HL-60 (cell line): ENCODE results near the gene TRAF3IP3.

Experiments
- GABPA ChIP-seq: IDR thresholded peaks from 2 replicates; pipeline ENCODE4 v1.6.1; 2012; ENCODE audit warnings: low read depth
- POLR2AphosphoS5 ChIP-seq: IDR thresholded peaks from 2 replicates; pipeline ENCODE4 v1.6.1; 2012; ENCODE audit warnings: low read depth
- TF ChIP-seq, protein P1 (sequence below): IDR thresholded peaks from one replicate; pipeline ENCODE4 v1.5.1; 2011; ENCODE audit warnings: low read length, control low read depth, inconsistent platforms; ENCODE audit not compliant: insufficient read depth
- TF ChIP-seq, protein P2 (sequence below): IDR thresholded peaks from 2 replicates; pipeline ENCODE4 v1.6.1; 2012; ENCODE audit warnings: low read depth; ENCODE audit not compliant: insufficient replicate concordance

DNA sequence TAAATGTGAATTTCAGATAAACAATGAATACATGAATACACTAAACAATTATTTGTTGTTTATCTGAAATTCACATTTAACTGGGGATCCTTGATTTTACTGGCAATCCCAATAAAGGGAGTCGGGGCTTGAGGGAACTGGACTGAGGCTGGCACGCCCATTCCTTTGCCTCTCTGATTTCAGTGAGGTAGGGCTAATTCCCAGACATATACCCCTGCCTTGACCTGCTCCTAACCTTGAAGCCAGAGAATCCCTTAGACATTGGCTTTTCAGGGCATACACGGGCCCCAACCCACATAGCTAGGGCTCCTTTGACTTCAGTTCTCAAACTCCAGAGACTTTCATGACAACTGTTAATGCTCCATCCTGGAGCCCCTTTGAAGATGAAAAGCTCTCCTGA lies 61.1 kb downstream of the TRAF3IP3 start:
- TF ChIP-seq, protein P1, sequence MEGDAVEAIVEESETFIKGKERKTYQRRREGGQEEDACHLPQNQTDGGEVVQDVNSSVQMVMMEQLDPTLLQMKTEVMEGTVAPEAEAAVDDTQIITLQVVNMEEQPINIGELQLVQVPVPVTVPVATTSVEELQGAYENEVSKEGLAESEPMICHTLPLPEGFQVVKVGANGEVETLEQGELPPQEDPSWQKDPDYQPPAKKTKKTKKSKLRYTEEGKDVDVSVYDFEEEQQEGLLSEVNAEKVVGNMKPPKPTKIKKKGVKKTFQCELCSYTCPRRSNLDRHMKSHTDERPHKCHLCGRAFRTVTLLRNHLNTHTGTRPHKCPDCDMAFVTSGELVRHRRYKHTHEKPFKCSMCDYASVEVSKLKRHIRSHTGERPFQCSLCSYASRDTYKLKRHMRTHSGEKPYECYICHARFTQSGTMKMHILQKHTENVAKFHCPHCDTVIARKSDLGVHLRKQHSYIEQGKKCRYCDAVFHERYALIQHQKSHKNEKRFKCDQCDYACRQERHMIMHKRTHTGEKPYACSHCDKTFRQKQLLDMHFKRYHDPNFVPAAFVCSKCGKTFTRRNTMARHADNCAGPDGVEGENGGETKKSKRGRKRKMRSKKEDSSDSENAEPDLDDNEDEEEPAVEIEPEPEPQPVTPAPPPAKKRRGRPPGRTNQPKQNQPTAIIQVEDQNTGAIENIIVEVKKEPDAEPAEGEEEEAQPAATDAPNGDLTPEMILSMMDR, result no peak
- no peak for TF ChIP-seq POLR2AphosphoS5
- TF ChIP-seq, protein P2, sequence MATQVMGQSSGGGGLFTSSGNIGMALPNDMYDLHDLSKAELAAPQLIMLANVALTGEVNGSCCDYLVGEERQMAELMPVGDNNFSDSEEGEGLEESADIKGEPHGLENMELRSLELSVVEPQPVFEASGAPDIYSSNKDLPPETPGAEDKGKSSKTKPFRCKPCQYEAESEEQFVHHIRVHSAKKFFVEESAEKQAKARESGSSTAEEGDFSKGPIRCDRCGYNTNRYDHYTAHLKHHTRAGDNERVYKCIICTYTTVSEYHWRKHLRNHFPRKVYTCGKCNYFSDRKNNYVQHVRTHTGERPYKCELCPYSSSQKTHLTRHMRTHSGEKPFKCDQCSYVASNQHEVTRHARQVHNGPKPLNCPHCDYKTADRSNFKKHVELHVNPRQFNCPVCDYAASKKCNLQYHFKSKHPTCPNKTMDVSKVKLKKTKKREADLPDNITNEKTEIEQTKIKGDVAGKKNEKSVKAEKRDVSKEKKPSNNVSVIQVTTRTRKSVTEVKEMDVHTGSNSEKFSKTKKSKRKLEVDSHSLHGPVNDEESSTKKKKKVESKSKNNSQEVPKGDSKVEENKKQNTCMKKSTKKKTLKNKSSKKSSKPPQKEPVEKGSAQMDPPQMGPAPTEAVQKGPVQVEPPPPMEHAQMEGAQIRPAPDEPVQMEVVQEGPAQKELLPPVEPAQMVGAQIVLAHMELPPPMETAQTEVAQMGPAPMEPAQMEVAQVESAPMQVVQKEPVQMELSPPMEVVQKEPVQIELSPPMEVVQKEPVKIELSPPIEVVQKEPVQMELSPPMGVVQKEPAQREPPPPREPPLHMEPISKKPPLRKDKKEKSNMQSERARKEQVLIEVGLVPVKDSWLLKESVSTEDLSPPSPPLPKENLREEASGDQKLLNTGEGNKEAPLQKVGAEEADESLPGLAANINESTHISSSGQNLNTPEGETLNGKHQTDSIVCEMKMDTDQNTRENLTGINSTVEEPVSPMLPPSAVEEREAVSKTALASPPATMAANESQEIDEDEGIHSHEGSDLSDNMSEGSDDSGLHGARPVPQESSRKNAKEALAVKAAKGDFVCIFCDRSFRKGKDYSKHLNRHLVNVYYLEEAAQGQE, result no peak
- TF ChIP-seq GABPA, result no peak
